GM18909 (cell line): ENCODE results near the gene CNTNAP2.

ENCODE experiments used
- ATAC-seq: cut with Tn5 transposase; IDR thresholded peaks from one replicate; pipeline ENCODE4 v1.9.1; 2021; ENCODE audit warnings: mild to moderate bottlenecking; ENCODE audit not compliant: unreplicated experiment, poor library complexity

CNTNAP2 gene

DNA sequence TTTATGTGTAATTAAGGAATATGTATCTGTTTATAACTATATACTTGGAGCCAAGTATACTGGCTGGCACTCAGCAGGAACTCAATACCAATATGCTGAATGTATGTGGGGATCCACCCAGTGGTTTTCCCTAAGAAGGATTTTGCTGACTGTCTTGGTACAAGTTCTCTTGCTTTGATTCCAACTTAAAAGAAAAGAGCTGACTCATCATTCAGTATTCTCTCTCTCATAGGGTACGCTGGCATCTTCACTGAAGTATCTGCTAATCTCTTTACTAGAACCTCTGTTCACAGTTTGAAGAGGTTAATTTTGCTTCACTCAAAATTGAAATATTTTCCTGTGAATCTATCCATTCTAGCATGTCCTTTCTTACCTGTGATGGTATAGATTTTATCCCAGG is 1044.8 kb downstream of the CNTNAP2 start:
- ATAC-seq, result no peak

DNA sequence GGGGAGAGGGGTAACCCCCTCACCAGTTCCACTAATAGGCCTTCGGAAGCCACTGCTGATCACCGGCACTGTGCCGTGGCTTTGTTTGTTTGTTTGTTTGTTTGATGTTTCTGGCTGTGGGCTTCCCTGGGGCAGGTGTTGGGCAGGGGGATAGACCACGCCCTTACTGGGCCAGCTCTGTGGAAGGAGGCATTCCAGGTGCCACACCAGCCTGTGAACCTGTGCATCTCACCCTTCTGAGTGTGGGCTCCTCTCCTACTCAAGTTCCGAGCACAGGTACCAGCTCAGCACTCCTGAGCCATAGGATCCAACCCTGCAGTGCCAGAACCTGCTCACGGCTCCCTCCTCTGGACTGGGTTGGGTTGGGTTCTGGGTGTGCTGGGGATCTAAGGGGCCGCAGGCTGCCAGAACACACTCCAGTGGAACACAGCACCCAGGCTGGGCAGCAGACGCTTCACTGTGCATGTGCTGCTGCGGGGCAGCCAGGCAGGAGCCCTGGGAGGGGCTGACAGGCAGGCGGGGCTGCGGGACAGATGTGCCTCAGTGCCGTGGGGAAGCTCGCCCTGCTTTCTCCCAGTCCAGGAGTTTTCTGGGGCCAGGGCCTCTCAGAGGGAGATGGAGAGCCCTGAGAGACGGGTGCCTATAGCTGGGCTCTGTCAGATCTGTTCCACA is 1053.9 kb downstream of the CNTNAP2 start:
- ATAC-seq, result no peak

DNA sequence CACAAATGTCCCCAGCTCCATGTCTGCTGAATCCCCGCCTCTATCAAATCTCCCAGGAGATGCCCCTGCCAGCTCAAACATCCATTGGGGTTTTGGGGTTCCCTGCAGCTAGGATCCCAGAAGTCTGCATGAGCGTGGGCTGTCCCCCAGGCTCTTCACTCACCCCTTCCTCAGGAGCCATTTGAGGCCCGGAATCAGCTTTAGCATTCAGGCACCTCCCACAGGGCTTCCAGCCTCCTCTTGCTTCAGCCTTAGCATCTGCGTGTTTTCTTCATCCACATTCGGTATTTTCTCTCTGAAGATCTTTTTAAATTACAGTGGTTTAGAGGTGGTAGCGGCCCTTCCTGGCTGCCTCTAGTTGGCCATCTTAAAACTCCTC is 1054.4 kb downstream of the CNTNAP2 start:
- ATAC-seq, result no peak

DNA sequence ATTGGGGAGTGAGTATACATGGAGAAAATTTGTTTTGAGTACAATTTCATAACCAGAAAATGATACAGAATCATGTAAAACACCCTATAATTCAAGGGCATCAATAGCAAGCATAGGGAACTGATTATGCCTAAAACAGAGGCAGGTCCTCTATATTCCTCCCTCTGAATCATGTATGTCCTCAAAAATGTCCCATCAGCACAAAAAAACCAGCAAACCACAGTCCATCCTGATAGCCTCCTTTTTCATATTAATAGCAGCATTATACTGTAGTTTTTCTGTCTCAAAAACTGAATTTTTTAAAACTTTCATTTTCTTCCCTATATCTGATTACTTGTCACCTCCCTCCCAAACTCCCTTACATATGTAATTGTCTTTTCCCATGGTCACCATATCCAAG is 1057.3 kb downstream of the CNTNAP2 start:
- no peak for ATAC-seq

DNA sequence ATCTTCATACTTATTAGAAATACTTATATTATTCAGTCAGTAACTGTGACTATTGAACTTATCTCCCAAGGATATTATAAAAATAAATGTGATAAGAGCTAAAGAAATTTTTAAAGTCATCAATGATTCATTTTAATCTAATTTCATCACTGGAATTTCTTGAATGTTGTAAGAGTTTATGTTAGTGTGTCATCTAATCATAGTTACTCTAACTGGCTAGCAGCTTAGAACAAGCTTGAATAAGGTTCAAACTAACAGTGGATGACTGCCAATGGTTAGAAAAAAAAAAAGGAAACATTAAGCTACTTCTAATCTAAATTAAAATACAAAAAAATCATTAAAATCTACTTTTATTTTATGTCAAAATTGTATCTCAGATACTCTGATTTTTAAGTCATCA is 1066.3 kb downstream of the CNTNAP2 start:
- no peak for ATAC-seq

DNA sequence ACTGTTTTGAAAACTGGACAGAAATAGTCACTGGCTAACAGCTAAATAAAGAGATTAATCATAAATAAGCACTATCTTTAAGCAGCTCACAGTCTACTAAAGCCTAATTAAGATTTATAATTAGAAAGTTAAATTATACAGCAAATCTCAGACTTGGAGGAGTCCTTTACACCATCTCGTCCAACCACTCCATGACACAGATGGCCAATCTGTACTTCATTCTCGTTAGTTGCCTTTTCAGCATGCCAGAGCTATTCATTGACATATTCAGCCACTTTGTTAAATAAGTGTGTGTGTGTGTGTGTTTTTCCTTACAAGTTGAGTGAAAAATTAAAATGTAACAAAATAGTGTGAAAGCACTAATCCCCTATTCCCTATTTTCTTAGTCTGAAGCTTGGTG is 1066.7 kb downstream of the CNTNAP2 start:
- no peak for ATAC-seq

DNA sequence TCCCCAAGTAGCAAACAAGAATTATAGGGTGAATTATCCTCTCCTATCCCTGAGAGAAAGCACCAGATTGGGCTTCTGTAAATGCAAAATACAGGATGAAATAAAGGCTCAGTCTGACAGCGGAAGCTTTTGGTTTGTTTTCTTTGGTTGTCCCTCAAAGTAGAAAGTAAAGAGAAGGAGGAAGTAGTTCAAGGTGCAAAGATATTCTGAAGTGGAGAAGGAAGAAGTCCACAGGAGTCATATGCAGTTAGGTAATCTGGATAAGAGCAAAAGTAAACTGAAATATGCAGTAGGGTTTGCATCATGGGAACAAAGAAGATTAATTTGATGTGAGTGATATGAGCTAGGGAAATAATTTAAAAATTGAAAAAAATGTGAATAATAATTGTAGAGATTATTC is 1071.9 kb downstream of the CNTNAP2 start:
- no peak for ATAC-seq

DNA sequence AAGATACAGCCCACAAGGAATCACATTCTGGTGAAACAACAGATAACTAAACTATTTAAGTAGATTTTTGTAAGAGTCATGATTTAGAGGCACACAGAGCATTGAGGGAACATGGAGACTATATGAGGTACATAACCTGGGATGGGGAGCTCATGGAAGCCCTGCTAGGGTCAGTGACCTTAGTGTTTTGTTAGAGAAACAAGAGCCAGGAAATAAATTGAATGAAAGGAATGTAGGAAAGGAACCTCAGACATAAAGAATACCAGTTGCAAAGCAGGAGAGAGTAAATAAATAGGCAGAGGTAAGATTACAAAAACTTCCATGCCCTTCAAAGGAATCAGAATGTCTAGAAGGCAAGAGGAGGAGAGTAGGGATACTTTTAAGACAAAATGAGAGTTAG is 1076.9 kb downstream of the CNTNAP2 start:
- no peak for ATAC-seq

DNA sequence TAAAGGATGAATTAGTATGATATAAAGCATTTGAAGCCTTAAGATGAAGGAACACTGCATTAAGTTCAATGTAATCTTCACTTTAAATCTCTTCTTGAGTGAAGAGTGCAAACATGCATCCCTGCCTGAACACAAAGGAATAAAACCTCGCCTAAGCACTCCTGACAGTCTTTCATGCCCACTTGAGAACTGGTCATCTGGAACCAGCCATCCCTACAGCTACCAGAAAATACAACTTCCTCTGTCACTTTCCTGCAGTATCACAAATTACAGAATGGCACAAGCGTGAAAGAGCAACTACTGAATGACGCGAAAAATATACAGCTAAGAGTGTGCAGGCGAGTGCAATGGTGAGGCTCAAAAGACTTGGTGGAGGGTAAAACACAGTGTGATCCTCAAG is 1079.9 kb downstream of the CNTNAP2 start:
- ATAC-seq, result no peak

DNA sequence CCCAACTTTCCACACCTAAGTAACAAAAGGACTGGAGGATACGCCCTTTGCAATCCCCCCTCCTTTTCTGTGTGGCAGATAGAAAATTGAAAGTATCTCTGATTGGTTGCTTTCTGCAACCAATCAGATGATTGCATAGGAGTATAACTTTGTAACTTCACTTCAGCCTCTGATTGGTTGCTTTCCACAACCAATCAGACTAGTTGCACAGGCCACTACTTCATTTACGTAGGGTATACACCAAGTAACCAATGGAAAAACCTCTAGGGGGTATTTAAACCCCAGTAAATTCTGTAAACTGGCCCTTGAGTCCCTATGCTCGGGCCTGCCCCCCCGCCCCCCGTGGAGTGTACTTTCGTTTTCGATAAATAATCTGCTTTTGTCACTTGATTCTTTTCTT is 1080.4 kb downstream of the CNTNAP2 start:
- ATAC-seq, result no peak

DNA sequence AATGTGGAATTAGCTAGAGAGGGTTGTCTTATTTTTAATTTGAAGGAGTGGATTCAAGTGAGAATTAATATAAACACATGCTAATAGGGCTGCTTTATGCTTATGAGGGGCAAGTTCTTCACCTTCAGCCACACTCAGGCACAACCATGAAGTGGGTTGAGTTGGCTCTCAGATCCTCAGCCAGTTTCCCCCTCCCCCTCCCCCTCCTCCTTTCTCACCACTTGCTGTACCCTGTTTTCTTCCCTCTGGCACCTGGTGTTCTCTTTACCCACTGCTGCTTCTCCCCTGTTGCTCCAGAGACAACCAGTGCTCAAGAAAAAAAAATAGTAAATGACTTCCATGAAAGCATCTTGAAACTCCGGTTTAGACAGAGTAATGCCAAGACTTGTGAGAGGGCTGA is 1083.3 kb downstream of the CNTNAP2 start:
- ATAC-seq, result no peak

DNA sequence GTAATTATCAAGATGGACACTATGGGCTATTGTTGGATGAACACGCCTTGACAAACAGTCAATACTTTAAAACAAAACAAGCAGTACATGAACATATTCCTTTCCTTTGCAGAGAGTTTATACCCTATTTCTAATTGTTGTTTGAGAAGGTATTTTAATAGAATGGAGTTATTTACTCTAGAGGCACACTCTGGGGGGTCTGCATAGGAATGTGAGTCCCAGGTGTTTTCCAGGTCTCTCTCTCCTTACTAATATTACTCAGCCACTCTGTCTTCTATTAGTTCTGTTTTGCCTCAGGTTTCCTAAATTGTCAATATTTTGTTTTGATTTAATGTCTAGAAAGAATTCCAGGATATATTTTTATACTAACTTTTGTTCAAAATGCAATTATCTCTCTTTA is 1091.4 kb downstream of the CNTNAP2 start:
- no peak for ATAC-seq

DNA sequence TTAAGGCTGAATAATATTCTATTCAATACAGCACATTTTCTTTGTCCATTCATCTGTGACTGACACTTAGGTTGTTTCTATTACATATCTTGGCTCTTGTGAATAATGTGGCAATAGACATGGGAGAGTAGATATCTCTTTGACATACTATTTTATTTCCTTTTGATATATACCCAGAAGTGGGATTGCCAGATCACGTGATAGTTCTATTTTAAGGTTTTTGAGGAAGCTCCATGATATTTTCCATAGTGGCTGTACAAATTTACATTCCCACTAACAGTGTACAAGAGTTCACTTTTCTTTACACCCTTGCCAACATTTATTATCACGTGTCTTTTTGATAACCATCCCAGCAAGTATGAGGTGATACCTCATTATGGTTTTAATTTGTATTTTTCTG is 1114.7 kb downstream of the CNTNAP2 start:
- ATAC-seq, result no peak

DNA sequence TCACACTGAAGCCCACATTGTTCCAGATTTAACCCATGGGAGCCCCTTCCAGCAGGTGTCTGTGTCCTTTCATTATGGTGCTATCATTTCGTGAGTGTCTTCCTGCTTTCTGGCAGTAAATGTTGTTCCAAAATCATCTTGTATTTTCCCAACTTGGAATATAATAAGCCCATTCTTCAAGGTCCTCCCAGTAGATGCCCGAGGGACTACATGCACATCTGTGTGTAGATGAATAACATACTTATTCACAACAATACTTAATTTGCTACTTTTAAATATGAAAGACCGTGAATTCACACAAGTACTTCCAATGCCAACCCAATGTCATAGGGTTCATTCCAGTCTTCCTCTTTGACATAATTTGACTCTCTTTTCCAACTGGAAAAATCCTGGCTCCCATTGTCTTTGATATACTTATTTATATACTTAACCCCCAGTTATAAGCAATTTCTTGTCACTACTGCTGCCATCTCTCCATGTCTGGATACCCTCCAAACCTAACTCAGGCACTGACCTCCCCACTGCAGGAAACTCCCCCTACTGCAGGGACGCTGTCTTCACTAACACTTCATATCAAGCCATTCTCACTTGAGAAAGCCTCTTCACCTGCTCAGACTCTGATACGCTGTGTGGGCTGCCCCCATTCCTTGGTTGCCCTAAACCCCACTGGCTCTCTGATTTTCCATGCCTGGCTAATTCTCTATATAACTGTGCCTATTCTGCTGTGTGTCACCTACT is 1119.2 kb downstream of the CNTNAP2 start:
- no peak for ATAC-seq

DNA sequence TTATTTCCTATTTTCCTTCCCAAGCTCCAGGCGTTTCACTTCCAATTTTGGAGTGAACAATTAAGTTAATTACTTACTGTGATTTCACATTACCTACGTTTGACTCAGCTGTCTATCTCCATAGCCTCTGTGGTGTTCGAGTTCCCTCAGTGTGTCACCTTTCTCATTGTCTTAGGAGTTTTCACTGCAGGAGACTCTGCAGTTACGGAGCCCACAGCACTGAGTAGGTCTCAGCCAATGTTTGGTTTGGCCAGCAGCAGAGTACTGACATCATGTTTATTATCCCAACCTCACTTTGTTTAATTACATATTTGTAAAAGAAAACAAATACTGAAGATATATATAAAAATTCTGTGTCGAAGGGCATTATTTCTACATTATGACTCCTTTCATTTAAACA is 1123.9 kb downstream of the CNTNAP2 start:
- ATAC-seq, result no peak

DNA sequence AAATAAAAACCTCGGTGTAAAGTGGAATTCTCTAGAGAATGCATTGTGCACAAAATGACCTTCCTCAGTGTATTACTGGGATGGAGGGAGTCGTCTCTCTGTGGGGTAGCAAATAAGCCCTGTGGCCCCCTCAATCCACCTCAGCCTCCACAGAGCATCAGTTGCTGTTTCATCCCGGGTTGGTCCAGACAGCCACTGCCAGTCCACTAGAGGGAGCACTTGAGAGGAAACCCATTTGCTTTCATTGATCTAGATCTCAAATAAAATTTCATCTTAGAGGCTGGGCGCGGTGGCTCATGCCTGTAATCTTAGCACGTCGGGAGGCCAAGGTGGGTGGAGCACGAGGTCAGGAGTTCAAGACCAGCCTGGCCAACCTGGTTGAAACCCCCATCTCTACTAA is 1128.7 kb downstream of the CNTNAP2 start:
- ATAC-seq, result peak; percentile 65

DNA sequence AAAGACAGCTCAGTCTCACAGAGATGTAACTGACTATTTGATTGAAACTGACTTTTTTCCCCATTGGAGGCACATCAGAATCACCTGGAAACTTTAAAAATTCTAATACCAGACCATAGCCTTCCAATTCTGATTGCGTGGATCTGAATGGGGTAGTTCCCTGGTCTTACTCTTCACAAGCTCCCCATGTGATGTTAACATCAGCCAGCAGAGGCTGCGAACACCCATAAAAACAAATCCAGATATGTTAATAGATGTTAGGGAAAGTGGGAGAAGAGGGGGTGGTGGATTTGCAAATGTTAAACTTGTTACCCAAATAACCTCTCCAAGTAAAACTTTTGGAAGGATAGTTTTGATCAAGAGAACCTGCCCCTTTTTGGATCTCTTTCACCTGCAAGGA is 1133.4 kb downstream of the CNTNAP2 start:
- ATAC-seq, result no peak

DNA sequence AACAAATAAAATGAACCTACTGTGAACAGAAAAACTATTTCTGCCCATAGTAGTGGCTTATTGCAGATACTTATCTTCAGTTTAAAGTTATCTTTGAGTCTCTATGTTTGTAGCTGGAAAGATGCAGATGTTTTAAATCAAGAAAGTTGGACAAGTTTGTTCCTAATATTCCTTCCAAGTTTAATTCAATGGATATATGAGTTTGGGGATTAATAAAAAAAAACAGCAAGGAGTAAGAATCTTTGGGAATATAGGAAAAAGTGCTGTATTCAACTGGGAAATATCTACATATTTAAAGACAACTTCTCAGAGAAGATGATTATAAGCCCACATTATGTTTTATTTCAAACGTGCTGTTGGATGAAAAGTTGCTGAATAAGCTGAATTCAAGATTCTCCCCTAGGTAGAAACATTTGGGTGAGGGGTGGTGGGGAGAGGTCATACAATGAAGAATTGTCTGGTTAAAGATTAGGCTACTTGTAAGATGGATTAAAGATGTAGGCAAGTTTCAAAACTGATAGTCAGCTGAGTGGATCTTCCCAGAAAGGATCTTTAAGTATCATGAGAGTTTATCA is 1135.2 kb downstream of the CNTNAP2 start:
- ATAC-seq, result no peak

DNA sequence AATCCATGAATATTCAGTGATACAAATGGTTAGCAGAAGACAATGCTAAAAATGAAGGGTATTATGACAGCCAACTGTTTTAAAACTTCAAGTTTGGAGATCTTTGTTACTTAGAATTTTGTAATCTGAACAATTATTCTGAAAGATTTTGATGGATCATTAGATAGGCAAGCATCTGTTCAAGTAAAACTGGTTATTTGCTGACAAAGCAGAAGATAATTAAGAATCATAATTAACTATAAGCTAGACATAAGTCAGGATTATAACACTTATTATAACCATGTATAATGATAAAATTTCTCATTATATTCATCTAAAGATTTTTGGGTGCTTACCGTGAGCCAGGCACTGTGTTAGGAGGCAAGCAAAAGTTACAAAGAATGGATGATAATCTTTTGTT is 1145.1 kb downstream of the CNTNAP2 start:
- no peak for ATAC-seq

DNA sequence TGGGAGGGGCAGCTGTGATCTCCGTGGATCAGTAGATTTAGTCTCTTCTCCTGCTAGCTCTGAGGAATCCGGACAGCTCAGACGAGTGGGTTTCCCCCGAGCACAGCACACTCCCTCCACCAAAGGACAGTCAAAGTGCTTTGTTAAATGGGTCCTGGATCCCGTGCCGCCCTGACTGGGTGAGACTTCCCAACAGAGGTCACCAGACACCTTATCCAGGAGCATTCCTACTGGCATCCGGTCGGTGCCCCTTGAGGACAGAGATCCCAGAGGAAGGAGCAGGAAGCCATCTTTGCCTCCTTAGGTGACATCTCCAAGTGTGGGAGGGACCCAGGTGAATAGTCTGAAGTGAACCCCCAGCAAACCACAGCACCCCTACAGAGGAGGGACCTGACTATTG is 1148.9 kb downstream of the CNTNAP2 start:
- no peak for ATAC-seq

DNA sequence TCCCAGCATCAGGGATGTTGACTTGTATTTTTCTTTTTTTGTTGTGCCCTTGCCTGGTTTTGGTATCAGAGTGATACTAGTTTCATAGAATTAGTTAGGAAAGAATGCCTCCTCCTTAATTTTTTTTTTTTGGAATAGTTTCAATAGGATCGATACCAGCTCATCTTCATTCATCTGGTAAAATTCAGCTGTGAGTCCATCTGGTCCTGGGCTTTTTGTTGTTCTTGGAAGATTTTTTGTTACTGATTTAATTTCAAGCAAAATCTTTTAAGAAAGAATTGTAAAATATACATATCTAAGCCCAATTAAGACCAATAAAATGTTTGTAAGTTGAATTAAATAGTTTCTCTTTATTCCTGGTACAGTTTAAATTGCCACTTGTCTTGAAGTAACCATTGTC is 1159.5 kb downstream of the CNTNAP2 start:
- ATAC-seq, result no peak

DNA sequence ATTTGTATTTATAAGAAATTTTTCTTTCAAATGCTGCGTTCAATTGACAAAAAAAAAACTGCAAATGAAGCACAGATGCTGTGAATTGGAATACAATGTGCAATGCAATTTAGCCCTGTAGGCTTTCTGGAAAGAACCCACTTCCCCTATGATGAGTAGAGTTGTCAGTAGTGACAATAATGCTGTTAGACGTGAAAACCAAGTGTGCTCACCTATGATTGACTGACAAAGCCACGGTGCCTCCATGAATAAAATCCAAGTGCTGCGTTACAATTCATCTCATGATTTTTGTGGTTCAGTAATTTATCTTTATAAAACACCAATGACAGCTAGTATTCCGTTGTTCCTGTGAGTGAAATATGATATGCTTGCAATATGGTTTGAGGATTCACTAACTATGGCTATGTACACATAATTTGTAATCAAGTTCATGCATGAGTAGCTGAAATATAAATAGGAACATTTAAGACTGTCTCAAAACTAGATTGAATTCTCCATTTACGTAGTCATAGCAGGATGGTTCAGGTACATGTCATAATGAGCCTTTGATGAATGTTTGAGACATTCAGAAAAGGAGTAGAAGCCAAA is 1160.3 kb downstream of the CNTNAP2 start:
- ATAC-seq, result no peak
